HepG2 (cell line): Measurements from ENCODE around the gene LMCD1. TPM values are rescaled to one million over a fixed set of nuclear protein-coding genes. Genes with fewer than 3 reads are reported as not detected.

ENCODE experiments used
- CCAR2 ChIP-seq: fragments of 200-400 bp; formaldehyde crosslinking; optimal IDR thresholded peaks from 2 replicates; pipeline ENCODE3; 2018; ENCODE audit warnings: low read depth, mild to moderate bottlenecking, low read length, moderate library complexity
- KLF6 ChIP-seq: IDR thresholded peaks from 2 replicates; pipeline ENCODE4 v1.8.0; 2016; ENCODE audit warnings: missing biosample characterization, missing genetic modification reagents
- MTA3 ChIP-seq: sonication (generic); formaldehyde crosslinking; IDR thresholded peaks from 2 replicates; pipeline ENCODE4 v1.4.0; 2020; ENCODE audit warnings: missing genetic modification reagents
- SNAPC4 ChIP-seq: sonication (generic); formaldehyde crosslinking; IDR thresholded peaks from 2 replicates; pipeline ENCODE4 v1.4.0; 2020; ENCODE audit warnings: mild to moderate bottlenecking, missing genetic modification reagents
- SSRP1 ChIP-seq: IDR thresholded peaks from 2 replicates; pipeline ENCODE4 v1.6.1; 2016; ENCODE audit warnings: control low read depth
- SUZ12 ChIP-seq: fragments of 150-350 bp; IDR thresholded peaks from 2 replicates; pipeline ENCODE4 v1.6.1; 2014; ENCODE audit warnings: low read depth, low read length
- TCF7L2 ChIP-seq: IDR thresholded peaks from 2 replicates; pipeline ENCODE4 v1.6.1; 2011; ENCODE audit warnings: mild to moderate bottlenecking, low read depth, low read length, moderate library complexity
- TEAD3 ChIP-seq: optimal IDR thresholded peaks from 2 replicates; pipeline ENCODE3; 2016; ENCODE audit warnings: borderline replicate concordance
- ZFP1 ChIP-seq: IDR thresholded peaks from 2 replicates; pipeline ENCODE4 v1.6.1; 2016
- ZGPAT ChIP-seq: IDR thresholded peaks from 2 replicates; pipeline ENCODE4 v1.6.1; 2016; ENCODE audit warnings: mild to moderate bottlenecking
- ZNF3 ChIP-seq: IDR thresholded peaks from 2 replicates; pipeline ENCODE4 v1.7.0; 2017; ENCODE audit warnings: inconsistent platforms
- ZNF564 ChIP-seq: sonication (generic); formaldehyde crosslinking; IDR thresholded peaks from 2 replicates; pipeline ENCODE4 v1.8.1; 2023; ENCODE audit warnings: mild to moderate bottlenecking, missing genetic modification reagents
- ZNF629 ChIP-seq: sonication (generic); formaldehyde crosslinking; conservative IDR thresholded peaks from 2 replicates; pipeline ENCODE4 v1.5.0; 2020; ENCODE audit warnings: missing genetic modification reagents
- ZNF879 ChIP-seq: sonication (generic); formaldehyde crosslinking; IDR thresholded peaks from 2 replicates; pipeline ENCODE4 v1.8.1; 2023; ENCODE audit warnings: missing genetic modification reagents
- polyA plus RNA-seq, 8 experiments: library from polyadenylated mRNA; depleted of rRNA in 3 of 8; stranded (reverse) in 7 of 8; unstranded in 1 of 8; fragments of >200 nt; fragmentation: Illumina TruSeq in 4 of 8; extraction: Trizol in 4 of 8; gene quantifications; 2 replicates each; pipeline versions ENCODE4 v1.2.1 to v1.2.3, GENCODE V29; 2011 to 2016; ENCODE audit warnings: low read depth in 4 of 8, missing spikeins in 1 of 8, mixed read lengths in 1 of 8; ENCODE audit not compliant: insufficient read depth in 1 of 8
- total RNA-seq, 5 experiments: library from RNA; depleted of rRNA; stranded (reverse); fragments of >200 nt; fragmentation: Illumina TruSeq; extraction: Trizol; gene quantifications; 2 replicates each; pipeline ENCODE4 v1.2.3, GENCODE V29; 2016; ENCODE audit warnings: low read depth in 1 of 5
- TF ChIP-seq, protein P1 (sequence below): sonication (generic); formaldehyde crosslinking; IDR thresholded peaks from 2 replicates; pipeline ENCODE4 v1.4.0; 2020; ENCODE audit warnings: missing genetic modification reagents
- TF ChIP-seq, protein P2 (sequence below): sonication (generic); formaldehyde crosslinking; IDR thresholded peaks from 2 replicates; pipeline ENCODE4 v1.8.0; 2022; ENCODE audit warnings: missing genetic modification reagents, mild to moderate bottlenecking, inconsistent platforms, borderline replicate concordance
- TF ChIP-seq, protein P3 (sequence below): sonication (generic); formaldehyde crosslinking; IDR thresholded peaks from 2 replicates; pipeline ENCODE4 v1.5.1; 2020; ENCODE audit warnings: missing genetic modification reagents, mild to moderate bottlenecking, borderline replicate concordance

The LMCD1 gene
- total and polyA plus RNA-seq, 2 of the 13 experiments (the other 11 are each of a cell fraction or from before 2014, with no cell fraction given), result 6.2 to 7.1 TPM

DNA sequence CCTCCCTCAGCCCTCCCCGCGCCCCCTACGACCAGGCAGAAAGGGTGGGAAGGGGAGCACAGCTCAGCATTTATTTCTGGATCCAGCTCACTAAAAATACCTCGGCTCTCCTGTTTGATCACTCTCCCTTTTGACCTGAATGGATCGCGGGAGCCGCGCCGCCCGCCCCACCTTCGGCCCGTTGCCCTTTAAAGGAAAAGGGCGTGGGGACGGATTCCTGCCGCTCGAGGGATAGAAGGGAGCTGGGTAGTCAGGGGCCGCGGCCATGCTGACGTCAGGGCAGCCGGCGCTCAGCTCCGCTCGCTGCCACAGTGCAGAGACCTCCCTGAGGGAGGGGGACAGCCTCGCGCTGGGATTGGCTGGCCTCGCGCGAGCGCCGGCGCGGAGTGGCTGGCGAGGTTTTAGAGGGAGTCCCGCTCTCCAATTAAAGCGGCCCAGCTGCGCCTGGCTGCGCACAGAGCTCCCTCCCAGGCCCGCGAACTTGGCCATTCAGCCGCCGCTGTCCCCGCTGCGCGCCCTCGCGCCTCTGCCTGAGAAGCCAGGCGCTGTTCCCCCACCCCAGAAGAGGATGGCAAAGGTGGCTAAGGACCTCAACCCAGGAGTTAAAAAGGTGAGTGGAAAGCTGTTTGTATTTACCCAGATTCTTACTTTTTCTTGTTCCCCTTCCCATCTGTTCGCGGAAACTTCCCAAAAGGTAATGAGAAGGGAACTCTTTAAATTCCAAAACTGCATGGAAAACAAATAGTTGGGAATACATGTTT lies at the start of gene LMCD1 (continued):
- TF ChIP-seq, protein P1, sequence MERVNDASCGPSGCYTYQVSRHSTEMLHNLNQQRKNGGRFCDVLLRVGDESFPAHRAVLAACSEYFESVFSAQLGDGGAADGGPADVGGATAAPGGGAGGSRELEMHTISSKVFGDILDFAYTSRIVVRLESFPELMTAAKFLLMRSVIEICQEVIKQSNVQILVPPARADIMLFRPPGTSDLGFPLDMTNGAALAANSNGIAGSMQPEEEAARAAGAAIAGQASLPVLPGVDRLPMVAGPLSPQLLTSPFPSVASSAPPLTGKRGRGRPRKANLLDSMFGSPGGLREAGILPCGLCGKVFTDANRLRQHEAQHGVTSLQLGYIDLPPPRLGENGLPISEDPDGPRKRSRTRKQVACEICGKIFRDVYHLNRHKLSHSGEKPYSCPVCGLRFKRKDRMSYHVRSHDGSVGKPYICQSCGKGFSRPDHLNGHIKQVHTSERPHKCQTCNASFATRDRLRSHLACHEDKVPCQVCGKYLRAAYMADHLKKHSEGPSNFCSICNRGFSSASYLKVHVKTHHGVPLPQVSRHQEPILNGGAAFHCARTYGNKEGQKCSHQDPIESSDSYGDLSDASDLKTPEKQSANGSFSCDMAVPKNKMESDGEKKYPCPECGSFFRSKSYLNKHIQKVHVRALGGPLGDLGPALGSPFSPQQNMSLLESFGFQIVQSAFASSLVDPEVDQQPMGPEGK (CRISPR knock-in tag), result peak; percentile 86
- peak; percentile 39; the same call in 1 of the 2 replicates for TF ChIP-seq ZNF629
- TF ChIP-seq CCAR2, result no peak
- TF ChIP-seq ZNF3, result no peak
- TF ChIP-seq TEAD3, result peak; percentile 78
- peak; percentile 87; the same call in 1 of the 2 replicates for TF ChIP-seq SNAPC4 (CRISPR knock-in tag)
- peak; percentile 90; the same call in 1 of the 2 replicates for TF ChIP-seq ZNF879 (CRISPR knock-in tag)
- TF ChIP-seq TCF7L2, result no peak
- peak; percentile 71; the same call in 1 of the 2 replicates for TF ChIP-seq ZNF564 (CRISPR knock-in tag)
- peak; percentile 75; the same call in 1 of the 2 replicates for TF ChIP-seq KLF6
- TF ChIP-seq ZFP1 (CRISPR knock-in tag), result peak; percentile 79; the same call in 1 of the 2 replicates
- TF ChIP-seq ZGPAT (CRISPR knock-in tag), result peak; percentile 91
- no peak for TF ChIP-seq SUZ12
- TF ChIP-seq, protein P2, sequence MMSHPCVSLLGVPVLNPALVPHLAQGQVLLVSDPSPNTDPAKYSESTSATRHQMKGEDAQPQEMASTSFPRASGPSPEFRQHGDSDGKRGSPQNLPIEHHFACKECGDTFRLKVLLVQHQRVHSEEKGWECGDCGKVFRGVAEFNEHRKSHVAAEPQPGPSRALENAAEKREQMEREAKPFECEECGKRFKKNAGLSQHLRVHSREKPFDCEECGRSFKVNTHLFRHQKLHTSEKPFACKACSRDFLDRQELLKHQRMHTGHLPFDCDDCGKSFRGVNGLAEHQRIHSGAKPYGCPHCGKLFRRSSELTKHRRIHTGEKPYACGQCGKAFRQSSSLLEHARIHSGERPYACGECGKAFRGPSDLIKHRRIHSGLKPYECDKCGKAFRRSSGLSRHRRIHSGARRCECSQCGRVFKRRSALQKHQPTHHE (CRISPR knock-in tag), result peak; percentile 97; the same call in 1 of the 2 replicates
- TF ChIP-seq, protein P3, sequence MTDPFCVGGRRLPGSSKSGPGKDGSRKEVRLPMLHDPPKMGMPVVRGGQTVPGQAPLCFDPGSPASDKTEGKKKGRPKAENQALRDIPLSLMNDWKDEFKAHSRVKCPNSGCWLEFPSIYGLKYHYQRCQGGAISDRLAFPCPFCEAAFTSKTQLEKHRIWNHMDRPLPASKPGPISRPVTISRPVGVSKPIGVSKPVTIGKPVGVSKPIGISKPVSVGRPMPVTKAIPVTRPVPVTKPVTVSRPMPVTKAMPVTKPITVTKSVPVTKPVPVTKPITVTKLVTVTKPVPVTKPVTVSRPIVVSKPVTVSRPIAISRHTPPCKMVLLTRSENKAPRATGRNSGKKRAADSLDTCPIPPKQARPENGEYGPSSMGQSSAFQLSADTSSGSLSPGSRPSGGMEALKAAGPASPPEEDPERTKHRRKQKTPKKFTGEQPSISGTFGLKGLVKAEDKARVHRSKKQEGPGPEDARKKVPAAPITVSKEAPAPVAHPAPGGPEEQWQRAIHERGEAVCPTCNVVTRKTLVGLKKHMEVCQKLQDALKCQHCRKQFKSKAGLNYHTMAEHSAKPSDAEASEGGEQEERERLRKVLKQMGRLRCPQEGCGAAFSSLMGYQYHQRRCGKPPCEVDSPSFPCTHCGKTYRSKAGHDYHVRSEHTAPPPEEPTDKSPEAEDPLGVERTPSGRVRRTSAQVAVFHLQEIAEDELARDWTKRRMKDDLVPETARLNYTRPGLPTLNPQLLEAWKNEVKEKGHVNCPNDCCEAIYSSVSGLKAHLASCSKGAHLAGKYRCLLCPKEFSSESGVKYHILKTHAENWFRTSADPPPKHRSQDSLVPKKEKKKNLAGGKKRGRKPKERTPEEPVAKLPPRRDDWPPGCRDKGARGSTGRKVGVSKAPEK (CRISPR knock-in tag), result no peak
- TF ChIP-seq MTA3 (CRISPR knock-in tag), result no peak
- TF ChIP-seq SSRP1, result no peak
